Activated CD4-positive, alpha-beta T cell treated with anti-CD3 and anti-CD28 coated beads for 36 hours (primary cell): ENCODE data around the gene CAPN12. TPM values are rescaled to one million over a fixed set of nuclear protein-coding genes. Genes with fewer than 3 reads are reported as not detected.

Experiments
- ATAC-seq: fragments of 200-7000 bp; cut with Tn5 transposase; one replicate; pipeline ENCODE4 v1.10.0; 2021; ENCODE audit warnings: mild to moderate bottlenecking, moderate library complexity
- CTCF ChIA-PET: fragments of 350-600 bp; sonication (Branson Sonifier 250); formaldehyde crosslinking; loops from one replicate; lab custom pipeline; 2021; ENCODE audit warnings: antibody characterized with exemption; lab: Charles Lee
- POLR2A ChIA-PET: fragments of 350-600 bp; sonication (Branson Sonifier 250); formaldehyde crosslinking; loops from one replicate; lab custom pipeline; 2021; ENCODE audit warnings: antibody characterized with exemption, inconsistent platforms; lab: Charles Lee
- DNase-seq: peaks from one replicate; pipeline ENCODE4 v3.0.0-alpha.2; 2020
- H3K27ac Mint-ChIP-seq: one replicate; pipeline ENCODE4 v1.8.0; 2021; ENCODE audit warnings: mixed read lengths
- H3K27me3 Mint-ChIP-seq: one replicate; pipeline ENCODE4 v1.8.0; 2021; ENCODE audit warnings: mixed read lengths
- H3K36me3 Mint-ChIP-seq: one replicate; pipeline ENCODE4 v1.8.0; 2021; ENCODE audit warnings: low read depth, mixed read lengths
- H3K4me1 Mint-ChIP-seq: one replicate; pipeline ENCODE4 v1.8.0; 2021; ENCODE audit warnings: mixed read lengths
- H3K4me3 Mint-ChIP-seq: one replicate; pipeline ENCODE4 v1.8.0; 2021; ENCODE audit warnings: mild to moderate bottlenecking, moderate library complexity, mixed read lengths
- H3K9me3 Mint-ChIP-seq: one replicate; pipeline ENCODE4 v1.8.0; 2021; ENCODE audit warnings: low read depth, mixed read lengths
- intact Hi-C, 2 experiments: fragments of 100-400 bp; cut with DNase I in 1 of 2; cut with micrococcal nuclease in 1 of 2; formaldehyde crosslinking; loops; one replicate each; pipeline versions ENCODE4 v1.14.2 to v1.15.1; 2022 to 2024; cut with DNase I, micrococcal nuclease
- total RNA-seq, 2 experiments: library from RNA; stranded (reverse); gene quantifications; one replicate each; pipeline ENCODE4 v1.2.3, GENCODE V29; 2021

Gene CAPN12
- total RNA-seq, 2 experiments from 2014 or later = 4.4 to 4.9 TPM

DNA sequence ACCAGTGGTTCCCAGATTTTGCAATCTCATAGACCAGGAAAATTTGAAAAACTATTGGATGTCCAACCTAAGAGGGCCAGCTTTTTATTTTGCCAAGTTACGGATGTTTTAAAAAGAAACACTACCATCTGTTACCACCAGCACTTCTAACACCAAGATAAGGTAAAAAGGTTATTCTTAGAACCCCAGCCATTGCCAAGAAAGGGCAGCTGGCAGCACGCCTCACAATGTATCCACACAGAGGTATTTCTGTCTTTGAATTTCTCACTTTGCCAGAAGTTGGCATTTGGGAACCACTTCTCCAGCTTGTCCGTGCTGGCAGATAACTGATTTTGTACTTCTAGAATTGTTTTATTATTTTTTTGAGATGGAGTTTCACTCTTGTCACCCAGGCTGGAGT lies 28.7 kb downstream of the CAPN12 start:
- no peak overlapping the region for H3K4me3 Mint-ChIP-seq

DNA sequence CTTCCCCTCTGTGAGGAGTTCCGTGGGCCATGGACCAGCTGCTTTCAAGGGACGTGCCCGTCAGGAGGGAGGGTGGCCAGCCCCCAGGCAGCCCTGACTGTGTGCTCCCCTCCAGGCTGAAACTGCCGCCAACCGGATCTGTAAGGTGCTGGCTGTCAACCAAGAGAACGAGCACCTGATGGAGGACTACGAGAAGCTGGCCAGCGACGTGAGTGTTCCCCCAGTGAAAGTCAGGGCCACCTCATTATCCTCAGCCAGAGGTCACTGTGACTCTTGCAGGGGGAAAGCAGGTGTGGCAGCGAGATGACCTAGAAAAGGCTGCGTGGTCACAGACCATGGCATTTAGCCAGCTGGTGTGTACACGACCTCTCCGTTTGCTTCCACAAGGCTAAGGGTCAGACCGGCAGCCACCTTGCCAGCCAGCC lies 29.9 kb downstream of the CAPN12 start:
- no peaks in the 10 kb centered on the region for H3K27me3 Mint-ChIP-seq
- DNase-seq = no peak
- H3K9me3 Mint-ChIP-seq = no peaks in the 10 kb centered on the region
- ChIA-PET POLR2A (no interaction called here), CTCF (interaction anchor here (0.5 kb wide), 1 partner anchor 32 kb away, joined by 3 read pairs; no protein-coding TSS in a partner anchor)
- peaks cover 9% of the 10 kb centered on the region for H3K36me3 Mint-ChIP-seq
- intact Hi-C loops = no loop called here
- no peaks in the 10 kb centered on the region for H3K4me1 Mint-ChIP-seq
- H3K4me3 Mint-ChIP-seq = no peak overlapping the region
- no peak overlapping the region for H3K27ac Mint-ChIP-seq
- no peak for ATAC-seq

More for the DNA sequence above, 28.7 kb downstream of the CAPN12 start:
- Mint-ChIP-seq H3K27me3 (no peaks in the 10 kb centered on the region), H3K36me3 (peaks cover 5% of the 10 kb centered on the region), H3K4me1 (no peaks in the 10 kb centered on the region), H3K9me3 (no peaks in the 10 kb centered on the region), H3K27ac (no peak overlapping the region)
- ATAC-seq = no peak
- DNase-seq = no peak
- intact Hi-C loops = no loop called here
- CTCF ChIA-PET = interaction anchor here (1.3 kb wide), 1 partner anchor 45 kb away, joined by 3 read pairs; no protein-coding TSS in a partner anchor
- POLR2A ChIA-PET = no interaction called here

DNA sequence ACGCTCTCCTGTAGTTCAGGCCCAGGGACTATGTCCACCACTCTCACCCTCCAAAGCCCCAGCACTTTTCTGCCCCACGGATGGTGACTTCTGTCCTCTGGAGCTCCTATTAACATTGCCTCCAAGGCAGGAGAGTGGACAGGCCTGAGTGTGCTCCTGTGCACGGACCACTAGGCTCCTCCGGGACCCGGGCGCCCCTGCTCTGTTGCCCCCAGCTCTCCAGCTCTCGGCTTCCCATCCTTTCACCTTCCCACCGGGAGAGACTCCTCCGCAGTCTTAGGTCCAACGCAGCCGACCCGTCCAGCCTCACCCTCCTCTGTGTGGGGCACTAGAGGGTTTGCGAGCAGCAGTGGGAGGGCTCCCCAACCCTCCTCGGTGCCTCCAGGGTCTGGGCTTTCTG lies 30.4 kb downstream of the CAPN12 start:
- H3K9me3 Mint-ChIP-seq = no peaks in the 10 kb centered on the region
- ChIA-PET CTCF (no interaction called here), POLR2A (no interaction called here)
- H3K4me3 Mint-ChIP-seq = no peak overlapping the region
- DNase-seq (no peak), ATAC-seq (no peak)
- peaks cover 9% of the 10 kb centered on the region for H3K36me3 Mint-ChIP-seq
- intact Hi-C loops = no loop called here
- no peaks in the 10 kb centered on the region for H3K4me1 Mint-ChIP-seq
- H3K27ac Mint-ChIP-seq = no peak overlapping the region
- no peaks in the 10 kb centered on the region for H3K27me3 Mint-ChIP-seq

DNA sequence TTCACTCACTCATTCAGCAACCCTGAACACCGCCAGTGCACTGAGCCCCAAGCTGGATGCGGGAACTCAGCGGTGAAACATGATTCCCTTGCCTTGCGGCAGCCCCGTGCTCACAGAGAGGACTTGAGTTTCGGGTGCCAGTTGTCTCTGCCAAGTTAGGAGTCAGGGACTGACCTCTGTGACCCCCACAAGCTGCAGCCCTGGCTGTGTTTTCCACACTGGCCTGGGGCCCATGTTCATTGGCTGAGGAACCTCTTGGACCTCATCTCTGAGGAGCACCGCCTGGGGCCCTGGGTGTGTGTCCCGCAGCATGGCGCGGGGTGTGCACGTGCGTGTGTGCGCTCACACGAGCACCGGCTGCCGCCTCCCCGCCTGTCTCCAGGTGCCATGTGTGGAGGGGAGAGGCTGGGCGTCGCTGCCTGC lies 31.0 kb downstream of the CAPN12 start:
- CTCF ChIA-PET = no interaction called here
- Mint-ChIP-seq H3K27me3 (no peaks in the 10 kb centered on the region), H3K27ac (no peak overlapping the region), H3K4me3 (no peak overlapping the region), H3K4me1 (no peaks in the 10 kb centered on the region), H3K36me3 (peaks cover 12% of the 10 kb centered on the region), H3K9me3 (no peaks in the 10 kb centered on the region)
- no peak for DNase-seq
- intact Hi-C loops = no loop called here
- no peak for ATAC-seq
- POLR2A ChIA-PET = no interaction called here

DNA sequence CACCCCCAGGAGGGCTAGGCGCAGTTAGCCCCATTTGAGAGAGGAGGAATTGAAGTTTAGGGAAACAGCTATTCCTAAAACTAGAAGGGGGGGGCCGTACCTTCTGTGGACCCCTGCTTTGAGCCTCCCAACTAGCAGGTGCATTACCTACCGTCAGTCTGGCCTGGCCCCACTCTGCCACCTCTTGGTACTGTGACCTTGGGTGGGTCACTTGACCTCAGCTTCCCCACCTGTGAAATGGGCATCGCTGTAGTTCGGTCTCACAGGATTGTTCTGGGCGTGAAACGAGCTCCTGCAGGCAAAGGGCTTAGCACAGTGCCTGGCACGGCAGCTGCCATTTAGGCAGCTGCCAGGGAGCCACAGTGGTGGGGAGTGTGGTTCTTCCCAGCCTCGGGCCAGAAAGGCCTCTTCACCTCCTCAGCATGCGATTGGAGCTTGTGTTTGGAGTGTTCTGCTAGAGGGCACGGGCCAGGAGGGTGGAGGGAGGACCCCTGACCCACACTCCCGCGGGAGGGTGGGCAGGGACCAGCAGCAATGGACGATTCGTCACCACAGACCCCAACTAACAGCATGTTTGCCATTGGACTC lies 32.0 kb downstream of the CAPN12 start:
- Mint-ChIP-seq H3K36me3 (peaks cover 14% of the 10 kb centered on the region), H3K27me3 (no peaks in the 10 kb centered on the region), H3K4me3 (no peak overlapping the region), H3K27ac (no peak overlapping the region), H3K4me1 (no peaks in the 10 kb centered on the region), H3K9me3 (no peaks in the 10 kb centered on the region)
- no peak for DNase-seq
- ChIA-PET POLR2A (no interaction called here), CTCF (interaction anchor here (0.6 to 1.0 kb wide), 2 partner anchors 30 to 103 kb away, joined by 3 read pairs; no protein-coding TSS in a partner anchor)
- no peak for ATAC-seq
- intact Hi-C loops = no loop called here

DNA sequence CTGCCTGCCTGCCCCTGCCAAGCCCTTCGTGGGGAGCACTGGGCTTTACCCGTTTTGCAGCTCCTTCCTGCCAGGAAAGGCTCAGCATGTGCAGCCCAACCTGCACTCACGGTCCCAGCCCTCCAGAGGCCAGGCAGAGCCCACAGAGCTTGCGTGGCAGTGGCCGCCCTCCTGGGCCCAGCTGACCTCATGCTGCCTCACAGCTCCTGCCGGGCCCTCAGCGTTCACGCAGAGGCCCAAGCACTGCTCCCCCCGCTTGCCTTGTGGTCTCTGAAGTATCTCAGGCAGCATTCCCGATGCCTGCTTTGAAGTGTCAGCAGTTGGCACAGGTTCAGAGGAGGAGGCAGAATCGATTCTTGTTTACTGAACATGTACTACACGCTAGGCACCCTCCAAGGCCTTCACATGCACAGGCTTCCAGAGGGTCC lies 32.5 kb downstream of the CAPN12 start:
- intact Hi-C loops = no loop called here
- H3K9me3 Mint-ChIP-seq = no peaks in the 10 kb centered on the region
- CTCF ChIA-PET = interaction anchor here (0.6 to 1.0 kb wide), 2 partner anchors 30 to 103 kb away, joined by 3 read pairs; no protein-coding TSS in a partner anchor
- H3K27me3 Mint-ChIP-seq = no peaks in the 10 kb centered on the region
- H3K27ac Mint-ChIP-seq = no peak overlapping the region
- POLR2A ChIA-PET = no interaction called here
- DNase-seq = no peak
- no peak overlapping the region for H3K4me3 Mint-ChIP-seq
- ATAC-seq = no peak
- no peaks in the 10 kb centered on the region for H3K4me1 Mint-ChIP-seq
- H3K36me3 Mint-ChIP-seq = peaks cover 16% of the 10 kb centered on the region

DNA sequence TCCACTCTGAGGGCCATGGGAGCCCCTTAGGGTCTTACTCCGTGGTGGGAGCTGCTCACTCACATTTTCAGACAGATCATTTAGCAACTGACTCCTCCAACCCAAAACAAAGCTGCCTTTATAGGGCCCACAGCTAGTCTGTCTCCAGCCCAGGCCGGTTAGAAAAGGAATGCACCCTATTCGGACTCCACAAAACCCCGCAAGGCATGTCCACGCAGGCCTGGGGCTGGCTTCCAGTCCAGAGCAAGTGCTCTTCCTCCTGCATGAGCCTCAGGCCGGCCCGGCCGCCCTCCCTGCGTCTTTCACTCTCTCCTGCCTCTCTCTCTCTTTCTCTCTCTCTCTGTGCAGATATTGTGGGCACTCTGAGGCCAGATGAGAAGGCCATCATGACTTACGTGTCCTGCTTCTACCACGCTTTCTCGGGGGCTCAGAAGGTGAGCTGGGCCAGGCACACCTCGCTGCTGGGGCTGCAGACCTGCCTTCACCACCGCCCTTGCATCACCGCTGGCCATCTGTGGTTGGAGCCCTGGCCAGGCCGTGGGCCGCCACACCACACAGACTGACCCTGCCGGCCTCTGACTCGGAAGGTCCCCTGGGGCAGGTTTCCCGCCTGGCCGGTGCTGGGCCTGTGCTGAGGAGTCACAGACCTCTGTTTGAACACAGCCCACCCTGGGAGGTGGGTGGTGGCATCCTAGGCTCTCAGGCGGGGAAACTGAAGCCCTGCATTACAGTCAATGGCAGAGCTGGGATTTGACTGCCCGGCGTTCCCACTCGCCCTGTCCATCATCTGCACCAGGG lies 33.1 kb downstream of the CAPN12 start:
- H3K9me3 Mint-ChIP-seq = no peaks in the 10 kb centered on the region
- H3K27me3 Mint-ChIP-seq = no peaks in the 10 kb centered on the region
- peaks cover 20% of the 10 kb centered on the region for H3K36me3 Mint-ChIP-seq
- no peak overlapping the region for H3K4me3 Mint-ChIP-seq
- ChIA-PET CTCF (interaction anchor here (0.6 kb wide), 1 partner anchor 1717 kb away, joined by 3 read pairs; no protein-coding TSS in a partner anchor), POLR2A (no interaction called here)
- H3K27ac Mint-ChIP-seq = no peak overlapping the region
- intact Hi-C loops = no loop called here
- ATAC-seq (no peak), DNase-seq (no peak)
- H3K4me1 Mint-ChIP-seq = no peaks in the 10 kb centered on the region

DNA sequence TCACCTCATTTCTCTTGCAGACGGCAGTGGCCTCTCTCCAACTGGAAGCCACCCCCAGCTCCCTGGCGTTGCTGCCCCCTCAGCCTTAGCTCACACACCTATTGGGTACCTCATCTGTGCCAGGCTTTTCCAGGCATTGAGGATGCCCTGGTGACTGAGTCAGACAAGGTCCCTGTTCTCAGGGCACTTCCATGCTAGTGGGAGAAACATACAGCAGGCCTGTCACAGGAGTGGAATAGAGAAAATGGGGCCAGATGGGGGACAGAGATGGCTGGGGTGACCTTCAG lies 33.9 kb downstream of the CAPN12 start:
- intact Hi-C loops = no loop called here
- Mint-ChIP-seq H3K4me3 (no peak overlapping the region), H3K4me1 (no peaks in the 10 kb centered on the region), H3K9me3 (no peaks in the 10 kb centered on the region), H3K36me3 (peaks cover 24% of the 10 kb centered on the region), H3K27ac (no peak overlapping the region), H3K27me3 (no peaks in the 10 kb centered on the region)
- DNase-seq (no peak), ATAC-seq (no peak)
- ChIA-PET CTCF (interaction anchor here (0.6 kb wide), 1 partner anchor 1718 kb away, joined by 3 read pairs; no protein-coding TSS in a partner anchor), POLR2A (no interaction called here)

DNA sequence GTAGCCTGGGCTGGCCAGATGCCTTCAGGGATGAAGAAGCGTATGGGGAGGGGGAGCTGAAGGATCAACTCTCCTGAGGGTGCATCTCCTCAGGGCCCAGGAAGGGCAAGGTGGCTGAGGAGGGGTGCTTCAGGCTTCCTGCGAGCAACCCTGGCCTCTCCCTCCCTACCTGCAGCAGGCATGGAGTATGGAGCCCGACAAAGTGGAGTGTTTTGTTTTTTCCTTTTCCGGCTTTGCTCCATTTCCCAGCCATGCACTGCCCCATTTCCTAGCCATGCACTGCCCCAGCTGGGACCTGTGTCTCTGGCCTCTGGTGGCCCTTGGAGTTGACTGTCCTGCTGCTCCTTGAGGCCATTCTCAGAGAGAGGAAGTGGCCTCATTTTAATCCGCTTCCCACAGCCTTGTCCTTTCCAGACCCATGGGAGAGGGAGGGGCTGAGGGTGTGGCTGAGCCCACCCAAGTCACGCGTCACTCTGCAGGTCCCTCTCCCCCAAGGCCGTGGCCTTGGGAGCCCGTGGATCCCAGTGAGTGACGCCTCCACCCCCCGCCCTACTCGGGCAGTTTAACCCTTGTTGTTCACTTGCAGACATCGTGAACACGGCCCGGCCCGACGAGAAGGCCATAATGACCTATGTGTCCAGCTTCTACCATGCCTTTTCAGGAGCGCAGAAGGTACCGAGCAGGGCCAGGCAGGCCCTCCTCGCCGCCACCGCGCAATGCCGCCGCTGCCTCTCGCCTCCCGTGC lies 34.4 kb downstream of the CAPN12 start:
- Mint-ChIP-seq H3K27me3 (no peaks in the 10 kb centered on the region), H3K9me3 (no peaks in the 10 kb centered on the region), H3K4me1 (no peaks in the 10 kb centered on the region), H3K36me3 (peaks cover 24% of the 10 kb centered on the region), H3K4me3 (no peak overlapping the region), H3K27ac (no peak overlapping the region)
- POLR2A ChIA-PET = no interaction called here
- ATAC-seq (no peak), DNase-seq (no peak)
- CTCF ChIA-PET = no interaction called here
- intact Hi-C loops = no loop called here

DNA sequence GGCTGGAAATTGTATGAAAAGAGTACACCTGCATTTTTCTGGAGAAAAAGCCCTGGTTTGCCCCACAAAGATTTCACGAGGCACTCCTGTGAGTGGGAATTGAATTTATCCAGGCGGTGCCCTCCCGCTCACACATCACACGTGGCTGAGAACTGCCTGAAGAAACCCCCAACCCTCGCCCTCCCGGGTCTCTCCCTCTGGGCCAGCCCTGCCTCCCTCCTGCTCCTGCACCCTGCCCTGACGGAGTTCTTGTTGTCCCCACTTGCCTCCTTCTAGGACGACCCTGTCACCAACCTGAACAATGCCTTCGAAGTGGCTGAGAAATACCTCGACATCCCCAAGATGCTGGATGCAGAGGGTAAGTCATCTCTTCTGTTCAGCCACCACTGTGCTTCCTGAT lies 35.2 kb downstream of the CAPN12 start:
- ATAC-seq (no peak), DNase-seq (no peak)
- Mint-ChIP-seq H3K27ac (no peak overlapping the region), H3K4me3 (no peak overlapping the region), H3K4me1 (no peaks in the 10 kb centered on the region), H3K9me3 (no peaks in the 10 kb centered on the region), H3K27me3 (no peaks in the 10 kb centered on the region), H3K36me3 (peaks cover 27% of the 10 kb centered on the region)
- intact Hi-C loops = no loop called here
- ChIA-PET CTCF (no interaction called here), POLR2A (no interaction called here)

DNA sequence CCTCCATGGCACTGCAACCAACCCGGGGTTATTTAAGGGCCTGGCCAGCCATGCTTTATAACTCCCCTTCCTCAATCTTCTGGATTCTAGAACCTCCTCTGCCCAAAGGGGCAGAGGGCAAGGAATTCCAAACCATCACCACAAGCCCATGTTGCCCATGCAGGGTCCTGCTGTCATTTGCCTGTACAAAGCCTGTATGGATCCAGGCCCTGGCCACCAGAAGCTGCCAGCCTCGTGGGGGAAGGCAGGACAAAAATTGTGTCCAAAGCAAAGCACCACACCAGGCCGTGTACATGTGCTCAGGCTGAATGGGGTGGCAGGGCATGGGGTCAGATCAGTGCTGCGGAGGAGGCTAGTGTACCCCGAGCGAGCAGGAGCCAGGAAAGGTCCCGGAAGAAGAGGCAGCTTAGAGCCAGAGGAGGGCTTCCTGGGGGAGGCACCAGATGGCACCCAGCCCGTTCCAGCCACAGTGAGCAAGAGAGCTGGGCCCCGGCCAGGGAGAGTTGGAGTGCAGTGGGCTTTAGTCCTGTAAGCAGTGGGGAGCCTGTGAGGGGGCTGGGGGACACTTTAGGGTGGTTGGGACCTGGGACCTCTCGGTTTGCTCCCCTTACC lies 35.8 kb downstream of the CAPN12 start:
- Mint-ChIP-seq H3K36me3 (peaks cover 27% of the 10 kb centered on the region), H3K27ac (no peak overlapping the region), H3K9me3 (no peaks in the 10 kb centered on the region), H3K4me3 (no peak overlapping the region), H3K27me3 (no peaks in the 10 kb centered on the region), H3K4me1 (no peaks in the 10 kb centered on the region)
- POLR2A ChIA-PET = no interaction called here
- no peak for DNase-seq
- CTCF ChIA-PET = no interaction called here
- intact Hi-C loops = no loop called here
- no peak for ATAC-seq
